Pancreas (tissue), 10 donors: ENCODE measurements around the gene FBN2. TPM values are rescaled to one million over a fixed set of nuclear protein-coding genes. Genes with fewer than 3 reads are reported as not detected.
"Not testable (repeated sequence)": the region's sequence is repeated elsewhere in the genome, so short reads cannot be mapped to it uniquely, and the experiment has no call there.

Source experiments
- ATAC-seq, 4 donors: fragments of 200-7000 bp; cut with Tn5 transposase; one replicate each; pipeline versions ENCODE4 v1.8.0 to v1.9.1; 2020; ENCODE audit warnings: mild to moderate bottlenecking in 4 of 4, moderate library complexity in 4 of 4
- DNase-seq, 6 donors: peaks; one replicate each; pipeline ENCODE4 v3.0.0-alpha.2; 2020
- FAIRE-seq: peaks from 2 replicates; lab custom pipeline; 2012; peaks lifted over from hg19 to GRCh38; lab: Jason Lieb, UNC
- H3K27ac ChIP-seq, 4 donors: fragments of 200-600 bp; sonication (generic); 1 replicate in 3 of 4; 2 replicates in 1 of 4; pipeline versions ENCODE4 v1.5.0 to v1.8.0; 2020
- H3K27me3 ChIP-seq, 4 donors: fragments of 200-600 bp; one replicate each; pipeline ENCODE4 v1.8.0; 2021
- H3K36me3 ChIP-seq, 3 donors: fragments of 200-600 bp; sonication (generic) in 1 of 3; one replicate each; pipeline versions ENCODE4 v1.5.0 to v1.8.0; 2020 to 2021
- H3K4me1 ChIP-seq, 3 donors: fragments of 200-600 bp; one replicate each; pipeline ENCODE4 v1.8.0; 2021
- H3K4me3 ChIP-seq, 4 donors: fragments of 200-600 bp; sonication (generic) in 2 of 4; one replicate each; pipeline versions ENCODE4 v1.5.0 to v1.8.0; 2020 to 2021
- H3K9me3 ChIP-seq, 4 donors: fragments of 200-600 bp; one replicate each; pipeline ENCODE4 v1.8.0; 2021
- CTCF ChIP-seq, 4 donors: fragments of 200-600 bp; sonication (generic) in 3 of 4; IDR thresholded peaks; one replicate each; pipeline versions ENCODE4 v1.5.0 to v1.8.0; 2021; ENCODE audit warnings: antibody characterized with exemption in 4 of 4
- WGBS, 2 donors: extraction: QIAGEN DNeasy Blood & Tissue Kit; methylation state at CpG; one replicate each; pipeline ENCODE4 v1.1.7; 2013; 5-methylcytosine and 5-hydroxymethylcytosine counted together
- intact Hi-C, 3 donors: fragments of 100-400 bp; cut with DNase I; formaldehyde crosslinking; loops; one replicate each; pipeline versions ENCODE4 v1.11.1 to v1.14.2; 2022
- polyA plus RNA-seq, 2 donors: library from polyadenylated mRNA; stranded (reverse); fragments of 200-250 nt; gene quantifications; one replicate each; pipeline ENCODE4 v1.2.3, GENCODE V29; 2013
- total RNA-seq, 6 donors: library from RNA; stranded (reverse); fragmentation: NEBNext Ultra II Directional in 4 of 6; extraction: Animal tissue kit (Norgen Biotek cat#: 25700) in 4 of 6; gene quantifications; one replicate each; pipeline versions ENCODE4 v1.2.1 to v1.2.4, GENCODE V29; 2021 to 2023
- donor health status: healthy with polysubstance abuse.
- donor health status: DM: no; HTN: no; CAD: no; lungs with moderate emphysema.
- donor health status: DM: no; HTN: no; CAD: no.
- donor health status: control.
- donor health status: control.
- donor health status: Bipolar disorder and iron deficiency.
- donor health status: DM: yes; HTN: yes; CAD: no.
- donor health status: DM: no; HTN: no; CAD: no.
- donor health status: DM: no; HTN: no; CAD: no.
- donor health status: DM: yes; HTN: yes; CAD: no.

FBN2 gene
- total and polyA plus RNA-seq, 8 donors: 0.04 to 0.78 (median 0.18) TPM; not detected in 3

GRCh38 chr5:128331261-128331660, 206.8 kb downstream of the FBN2 start:
- WGBS, 2 donors: 59 to 80% methylated on average over 5 of the region's 5 CpGs
- FAIRE-seq (no peak), DNase-seq (no peak), ATAC-seq (no peak)
- H3K27me3 ChIP-seq: peaks cover 0 to 3% (median 0%) of the 10 kb centered on the region in 4 donors
- no peak for TF ChIP-seq CTCF (IDR thresholded peaks at IDR 0.05)
- no peaks in the 10 kb centered on the region for H3K9me3 ChIP-seq
- H3K4me3 ChIP-seq: no peak overlapping the region
- intact Hi-C loops: no loop called here
- H3K27ac ChIP-seq: no peak overlapping the region
- H3K36me3 ChIP-seq: no peaks in the 10 kb centered on the region
- no peaks in the 10 kb centered on the region for H3K4me1 ChIP-seq

DNA sequence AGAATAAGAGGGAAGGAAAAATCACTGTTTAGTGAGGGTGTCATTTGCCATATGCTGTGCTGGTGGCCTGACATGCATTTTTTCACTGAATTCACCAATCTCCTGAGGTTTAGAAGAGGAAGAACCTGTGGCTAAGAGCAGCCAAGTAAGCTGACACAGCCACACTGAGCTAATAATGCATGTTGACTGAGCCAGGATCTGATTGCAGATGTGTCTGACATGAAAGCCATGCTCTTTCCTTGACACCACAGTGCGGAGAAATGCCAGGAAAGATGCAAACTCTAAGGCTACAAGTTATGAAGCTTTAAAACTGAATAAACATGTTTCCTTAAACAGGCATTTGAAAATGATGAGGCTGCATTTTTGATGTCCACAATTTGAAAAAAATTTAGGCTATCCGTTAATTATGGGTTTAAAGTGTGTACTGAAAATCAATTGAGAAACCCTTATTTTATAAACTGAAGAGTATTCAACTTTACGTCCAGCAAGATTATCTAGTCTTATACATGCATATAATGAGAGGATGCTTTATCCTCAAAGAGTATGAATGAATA, 208.6 kb downstream of the FBN2 start:
- Histone ChIP-seq H3K36me3 (no peaks in the 10 kb centered on the region), H3K4me1 (no peaks in the 10 kb centered on the region), H3K27ac (no peak overlapping the region), H3K27me3 (peaks cover 0 to 3% (median 0%) of the 10 kb centered on the region in 4 donors), H3K4me3 (no peak overlapping the region), H3K9me3 (no peaks in the 10 kb centered on the region)
- no peak for TF ChIP-seq CTCF (IDR thresholded peaks at IDR 0.05)
- intact Hi-C loops: no loop called here
- FAIRE-seq (no peak), DNase-seq (no peak), ATAC-seq (no peak)
- 67 to 83% methylated on average over 3 of the region's 3 CpGs for WGBS, 2 donors

DNA sequence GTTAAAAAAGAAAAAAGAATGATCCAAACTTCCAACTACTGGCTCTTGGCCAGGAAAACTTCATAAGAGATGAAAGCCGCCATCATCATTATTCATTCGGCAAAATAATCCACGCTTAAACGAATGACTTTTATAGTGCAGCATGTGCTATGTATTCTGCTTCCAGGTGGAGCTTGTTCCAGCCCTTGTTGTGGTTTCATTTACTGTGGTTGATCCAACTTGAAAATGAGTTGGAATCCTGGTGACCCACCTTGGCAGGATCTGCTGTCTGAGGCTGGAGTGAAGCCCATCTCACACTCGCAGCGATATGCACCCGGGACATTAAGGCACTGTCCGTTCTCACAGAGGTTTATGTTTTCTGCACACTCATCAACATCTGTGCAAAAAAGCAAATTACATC, 209.6 kb downstream of the FBN2 start:
- Histone ChIP-seq H3K36me3 (no peaks in the 10 kb centered on the region), H3K9me3 (no peaks in the 10 kb centered on the region), H3K4me1 (no peaks in the 10 kb centered on the region), H3K27ac (no peak overlapping the region), H3K27me3 (peaks cover 0 to 3% (median 0%) of the 10 kb centered on the region in 4 donors), H3K4me3 (no peak overlapping the region)
- intact Hi-C loops: no loop called here
- DNase-seq: no peak
- FAIRE-seq: no peak
- WGBS, 2 donors: 56% methylated on average over 8 of the region's 8 CpGs
- TF ChIP-seq CTCF (IDR thresholded peaks at IDR 0.05): no peak
- no peak for ATAC-seq

- H3K4me3 ChIP-seq: no peak overlapping the region
- WGBS, 2 donors: 19 to 24% methylated on average over 1 of the region's 1 CpG
- TF ChIP-seq CTCF (IDR thresholded peaks at IDR 0.05): no peak
Observed at GRCh38 chr5:128328007-128328406, 210.0 kb downstream of the FBN2 start.

DNA sequence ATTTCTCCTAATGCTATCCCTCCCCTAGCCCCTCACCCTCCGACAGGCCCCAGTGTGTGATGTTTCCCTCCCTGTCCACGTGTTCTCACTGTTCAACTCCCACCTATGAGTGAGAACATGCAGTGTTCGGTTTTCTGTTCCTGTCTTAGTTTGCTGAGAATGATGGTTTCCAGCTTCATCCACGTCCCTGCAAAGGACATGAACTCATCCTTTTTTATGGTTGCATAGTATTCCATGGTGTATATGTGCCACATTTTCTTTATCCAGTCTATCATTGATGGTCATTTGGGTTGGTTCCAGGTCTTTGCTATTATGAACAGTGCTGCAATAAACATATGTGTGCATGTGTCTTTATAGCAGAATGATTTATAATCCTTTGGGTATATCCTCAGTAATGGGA, 216.6 kb downstream of the FBN2 start:
- H3K27ac ChIP-seq, H3K9me3 ChIP-seq, DNase-seq, H3K4me3 ChIP-seq, H3K27me3 ChIP-seq, intact Hi-C loops, ATAC-seq, H3K4me1 ChIP-seq, FAIRE-seq, H3K36me3 ChIP-seq: not testable (repeated sequence)
- 65 to 87% methylated on average over 4 of the region's 4 CpGs for WGBS, 2 donors

More at GRCh38 chr5:128328007-128328406, 210.0 kb downstream of the FBN2 start:
- no peaks in the 10 kb centered on the region for H3K9me3 ChIP-seq
- intact Hi-C loops: no loop called here
- H3K36me3 ChIP-seq: no peaks in the 10 kb centered on the region
- no peaks in the 10 kb centered on the region for H3K4me1 ChIP-seq
- DNase-seq: no peak
- no peak for FAIRE-seq
- no peak for ATAC-seq
- H3K27ac ChIP-seq: no peak overlapping the region
- H3K27me3 ChIP-seq: peaks cover 0 to 3% (median 0%) of the 10 kb centered on the region in 4 donors
